Activated naive CD8-positive, alpha-beta T cell treated with anti-CD3 and anti-CD28 coated beads for 36 hours (primary cell): Measurements from ENCODE around the gene RAB31. TPM values are rescaled to one million over a fixed set of nuclear protein-coding genes. Genes with fewer than 3 reads are reported as not detected.

Experiments used
- total RNA-seq, 2 experiments: library from RNA; stranded (reverse); gene quantifications; one replicate each; pipeline ENCODE4 v1.2.3, GENCODE V29; 2021

The RAB31 gene
- total RNA-seq, 2 experiments from 2014 or later: 0.70 to 0.78 TPM

Other genes starting within 250 kb of the RAB31 start
- gene RALBP1, start 232.8 kb upstream of the RAB31 start, total RNA-seq: 10 to 100 TPM; 46.9 to 47.1 TPM
- gene PPP4R1, start 93.7 kb upstream of the RAB31 start, total RNA-seq: 10 to 100 TPM; 33.7 to 37.7 TPM
- gene TXNDC2, start 177.7 kb downstream of the RAB31 start, total RNA-seq: not detected
- 100 to 1,000 TPM; 157 to 172 TPM for gene VAPA, start 205.7 kb downstream of the RAB31 start, total RNA-seq